CD4-positive, alpha-beta T cell treated with Interleukin-1 beta for 1 hour (primary cell): ENCODE measurements around the gene ITPRID1.
A peak's percentile ranks its signal among the peaks of the same experiment; 100 is the strongest.
"Not testable (repeated sequence)": the region's sequence is repeated elsewhere in the genome, so short reads cannot be mapped to it uniquely, and the experiment has no call there.

ENCODE experiments used
- DNase-seq, 2 donors: peaks; one replicate each; pipeline ENCODE4 v3.0.0-alpha.2; 2020 to 2022

The ITPRID1 gene

DNA sequence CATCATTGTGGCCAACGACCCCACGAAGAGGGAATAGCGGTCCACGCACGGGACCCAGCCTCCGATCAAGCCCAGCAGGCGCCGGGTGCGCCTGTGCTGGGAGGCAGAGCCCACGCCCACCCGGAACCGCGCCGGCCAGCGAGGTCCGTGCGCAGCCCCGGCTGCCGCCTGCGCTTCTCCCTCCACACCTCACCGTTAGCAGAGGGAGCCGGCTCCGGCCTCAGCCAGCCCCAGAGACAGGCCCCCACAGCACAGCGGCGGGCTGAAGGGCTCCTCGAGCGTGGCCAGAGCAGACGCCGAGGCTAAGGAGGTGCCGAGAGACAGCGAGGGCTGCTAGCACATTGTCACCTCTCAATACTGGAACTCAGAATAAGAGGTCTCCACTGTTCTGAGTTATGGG lies 3.6 kb downstream of the ITPRID1 start:
- no peak for DNase-seq

DNA sequence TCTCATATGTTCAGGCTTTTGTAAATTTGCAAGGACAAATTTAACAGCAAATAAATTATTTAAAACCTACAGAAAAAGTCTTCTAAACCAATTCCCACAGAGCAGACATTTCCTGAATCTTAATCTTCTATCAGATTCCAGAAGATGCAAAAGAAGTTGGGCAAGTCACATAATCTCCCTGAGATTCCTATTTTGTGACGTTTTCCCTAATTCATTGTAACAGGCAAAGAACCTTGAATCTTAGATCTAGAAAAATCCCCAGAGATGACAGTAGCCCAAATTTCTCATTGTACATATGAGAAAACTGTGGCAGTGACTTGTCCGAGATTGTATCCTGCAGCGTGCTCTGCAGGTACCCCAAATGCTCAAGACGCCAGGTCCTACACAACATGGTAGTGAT lies 4.9 kb downstream of the ITPRID1 start:
- DNase-seq: no peak

DNA sequence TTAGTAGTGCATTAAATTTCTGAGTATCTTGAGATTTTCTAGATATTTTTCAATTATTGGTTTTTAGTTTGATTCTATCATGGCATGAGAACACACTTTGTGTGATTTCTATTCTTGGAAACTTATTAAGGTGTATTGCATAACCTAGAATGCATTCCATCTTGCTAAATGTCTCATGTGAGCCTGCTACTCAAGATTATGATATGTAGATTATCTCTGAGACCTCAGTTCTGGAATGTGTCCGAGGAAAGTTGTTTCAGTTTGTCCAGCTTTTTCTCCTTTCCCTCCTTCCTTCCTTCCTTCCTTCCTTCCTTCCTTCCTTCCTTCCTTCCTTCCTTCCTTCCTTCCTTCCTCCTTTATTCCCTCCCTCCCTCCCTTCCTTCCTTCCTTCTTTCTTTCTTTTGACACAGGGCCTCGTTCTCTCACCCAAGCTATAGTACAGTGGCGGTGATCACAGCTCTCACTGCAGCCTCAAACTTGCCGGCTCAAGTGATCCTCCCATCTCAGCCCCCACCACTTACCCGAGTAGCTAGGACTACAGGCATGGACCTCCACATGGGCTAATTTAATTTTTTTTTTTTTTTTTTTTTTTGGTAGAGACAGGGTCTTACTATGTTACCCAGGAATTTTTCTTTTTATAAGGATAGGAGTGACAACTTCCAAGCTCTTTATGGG lies 7.6 kb downstream of the ITPRID1 start:
- no peak for DNase-seq

DNA sequence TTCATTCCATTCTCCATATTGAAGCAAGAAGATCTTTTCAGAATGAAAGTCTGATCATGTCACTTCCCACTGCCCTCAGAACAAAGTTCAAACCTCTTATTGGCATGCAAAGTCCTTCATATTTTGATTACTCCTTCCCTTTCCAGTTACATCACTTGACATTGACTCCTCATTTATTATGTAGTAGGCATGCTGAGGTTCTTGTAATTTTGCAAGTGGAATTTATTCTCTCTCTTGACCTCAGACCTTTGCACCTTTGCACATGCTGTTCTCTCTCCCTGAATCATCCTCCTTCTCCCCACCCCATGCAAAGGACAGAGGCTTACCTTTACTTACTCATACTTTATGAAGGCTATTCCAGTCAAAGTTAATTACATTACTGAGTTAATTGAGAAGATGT lies 13.0 kb downstream of the ITPRID1 start:
- no peak for DNase-seq

DNA sequence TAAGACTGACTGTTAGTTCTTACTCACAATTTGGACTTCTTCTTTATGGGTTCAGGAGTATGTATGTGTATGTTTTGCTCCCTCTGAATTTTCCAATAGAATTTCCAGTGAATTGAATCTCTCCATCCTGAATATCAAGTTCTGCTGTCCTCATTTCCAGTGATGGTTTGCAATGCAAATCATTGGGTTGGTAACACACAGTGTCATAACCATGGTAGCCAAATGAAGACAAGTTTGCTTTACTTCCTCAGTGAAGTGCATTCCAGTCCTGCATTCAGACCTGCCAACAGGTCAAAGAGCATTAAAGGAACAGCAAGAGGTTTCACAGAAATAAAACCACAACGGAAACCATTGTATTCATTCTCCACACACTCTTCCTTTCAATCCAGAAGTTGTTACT lies 15.2 kb downstream of the ITPRID1 start:
- DNase-seq: no peak

DNA sequence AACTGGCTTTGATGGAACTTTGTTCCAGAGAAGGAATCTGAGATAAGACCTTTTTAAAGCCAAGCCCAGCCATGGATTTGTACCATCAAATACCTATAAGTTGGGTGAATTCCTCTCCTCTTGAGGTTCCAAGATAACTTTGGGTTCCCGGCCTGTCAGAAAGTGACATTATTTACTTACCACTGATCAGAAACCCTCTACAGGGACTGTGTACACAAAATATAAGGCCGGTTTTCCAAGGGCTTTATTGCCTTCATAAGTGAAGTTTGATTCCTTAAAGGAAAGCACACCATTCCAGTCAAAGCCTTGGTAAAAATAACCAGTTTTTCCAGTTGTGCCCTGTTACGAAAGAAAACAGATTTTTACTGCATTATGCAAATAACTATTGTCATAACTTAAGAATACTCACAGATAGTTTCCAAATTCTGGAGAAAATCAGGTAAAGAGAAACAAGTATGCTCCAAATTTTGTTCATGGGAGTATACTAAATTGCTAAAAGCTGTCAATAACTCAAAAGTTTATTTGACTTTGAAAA lies 26.8 kb downstream of the ITPRID1 start:
- not testable (repeated sequence) for DNase-seq

DNA sequence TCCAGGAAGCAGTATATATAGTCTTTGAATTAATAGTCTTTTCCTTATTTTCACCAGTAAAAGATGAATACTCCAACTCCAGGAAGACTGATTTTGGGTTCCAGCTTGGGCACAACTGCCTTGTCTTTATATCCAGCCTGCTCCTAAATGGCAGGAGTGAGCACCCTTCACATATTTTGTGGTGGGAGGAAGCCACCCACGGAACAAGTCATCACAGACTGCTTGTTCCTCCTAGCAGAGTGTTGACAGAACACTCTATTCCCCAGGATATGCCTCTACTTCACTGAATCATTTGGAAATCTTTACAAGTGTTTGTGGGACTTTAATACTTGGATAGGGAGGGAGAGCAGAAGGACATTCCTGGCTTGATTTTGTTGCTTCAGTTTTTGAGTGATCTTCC lies 31.7 kb downstream of the ITPRID1 start:
- DNase-seq: no peak

DNA sequence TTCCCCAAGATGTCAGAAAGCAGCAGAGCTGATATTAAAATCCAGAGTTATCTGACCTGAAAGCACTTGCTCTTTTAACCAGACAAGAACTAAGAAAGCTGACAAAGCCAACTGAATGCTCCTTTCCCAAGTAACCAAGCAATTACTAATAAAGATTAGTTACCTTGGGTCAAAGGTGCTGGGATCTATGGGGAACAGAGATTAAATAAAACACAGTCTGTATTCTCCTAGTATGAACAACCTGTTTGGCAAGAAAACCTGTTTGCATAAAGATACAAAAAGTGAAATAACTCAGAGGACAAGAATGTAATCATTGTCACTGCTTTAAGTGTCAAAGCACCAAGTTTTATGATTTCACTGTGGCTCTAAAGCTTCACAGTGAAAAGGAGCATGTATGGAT lies 35.7 kb downstream of the ITPRID1 start:
- no peak for DNase-seq

DNA sequence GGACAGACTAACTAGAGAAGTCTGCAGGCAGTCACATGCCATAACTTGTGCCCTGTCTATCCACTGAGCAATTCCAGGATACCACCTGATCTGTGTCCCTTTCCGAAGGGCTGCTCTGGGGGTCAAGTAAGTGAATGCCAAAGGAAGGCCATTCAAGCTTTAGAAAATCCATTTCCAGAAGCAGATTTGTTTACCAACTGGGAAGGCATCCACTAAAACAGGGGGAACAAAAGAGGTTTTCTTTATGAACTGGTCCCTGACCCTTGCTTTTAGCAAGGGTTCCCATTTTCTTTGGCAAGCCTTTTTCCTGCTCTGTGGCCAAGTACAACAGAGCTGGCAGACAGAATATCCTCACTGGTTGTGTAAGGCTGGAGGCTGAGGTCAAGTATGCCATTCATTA lies 36.5 kb downstream of the ITPRID1 start:
- no peak for DNase-seq

DNA sequence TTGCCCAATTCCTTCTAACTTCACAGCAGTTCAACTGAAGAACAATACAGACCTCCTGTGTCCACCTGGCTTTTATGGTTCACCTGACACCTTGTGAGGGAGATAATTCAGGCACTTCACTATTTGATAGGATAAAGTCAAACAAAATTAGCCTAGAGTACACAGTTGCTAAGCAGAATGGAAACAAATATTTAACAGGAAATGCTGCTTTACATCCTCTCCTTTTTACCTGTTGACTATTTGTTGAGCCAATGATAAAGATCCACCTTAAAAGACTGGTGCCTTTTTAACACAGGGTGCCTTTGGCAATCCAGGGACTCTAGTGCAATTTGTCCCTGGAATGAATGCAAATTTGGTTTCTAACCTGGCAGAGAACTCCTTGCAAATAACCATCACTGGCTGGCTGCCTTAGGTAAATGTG lies 39.8 kb downstream of the ITPRID1 start:
- DNase-seq: no peak

DNA sequence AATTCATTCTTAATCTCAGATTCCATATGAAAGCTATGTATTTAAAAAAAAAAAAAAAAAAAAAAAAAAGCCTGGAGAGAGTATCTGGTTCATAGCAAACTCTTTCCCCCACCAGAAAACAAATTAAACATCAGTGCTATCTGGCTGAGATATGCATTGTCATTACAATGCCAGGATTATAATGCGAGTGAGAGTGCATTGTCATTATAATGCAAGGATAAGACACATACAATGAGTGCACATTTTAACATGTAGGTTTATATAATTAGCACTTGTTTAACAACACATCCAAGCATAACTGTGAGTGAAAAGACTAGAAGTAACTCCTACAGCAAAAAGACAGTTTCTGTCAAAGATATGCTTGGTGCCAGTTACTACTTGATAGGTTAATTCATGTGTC lies 48.1 kb downstream of the ITPRID1 start:
- DNase-seq: no peak

DNA sequence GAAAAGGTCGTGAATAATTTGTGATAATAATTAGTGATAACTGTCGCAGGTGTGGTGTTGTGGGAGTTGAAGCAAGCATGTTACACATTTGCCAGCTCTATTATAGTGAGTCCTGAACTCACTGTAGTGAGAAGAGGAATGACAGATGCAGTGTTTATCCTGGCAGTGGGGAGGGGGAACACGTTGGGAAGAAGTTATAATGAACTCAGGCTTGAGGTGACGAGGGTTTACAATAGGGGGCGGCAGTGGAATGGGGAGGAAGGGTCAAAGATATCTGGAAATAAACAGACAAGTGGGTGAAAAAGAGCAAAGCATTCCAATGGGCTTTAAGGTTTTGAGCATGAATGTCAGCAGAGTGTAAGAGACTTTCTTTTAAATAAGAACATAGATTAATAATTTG lies 49.6 kb downstream of the ITPRID1 start:
- DNase-seq: no peak

DNA sequence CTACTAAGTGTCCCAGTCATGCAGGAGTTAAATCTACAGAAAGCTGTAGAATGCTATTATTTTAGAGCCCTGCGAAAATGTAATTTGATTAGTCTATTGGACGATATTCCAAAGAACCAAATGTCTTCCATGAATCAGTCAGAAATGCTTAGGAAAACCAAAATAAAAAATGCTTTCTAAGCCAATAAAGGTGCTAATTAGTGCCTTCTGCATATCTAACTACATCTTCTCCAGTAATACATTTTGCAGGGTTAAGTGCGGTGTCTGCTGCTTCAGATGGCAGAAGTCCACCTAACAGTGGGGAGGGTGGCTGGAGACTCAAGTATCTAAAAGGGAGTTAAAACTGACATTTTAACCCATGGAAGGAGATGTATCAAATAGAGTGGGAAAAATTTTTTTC lies 50.1 kb downstream of the ITPRID1 start:
- no peak for DNase-seq

DNA sequence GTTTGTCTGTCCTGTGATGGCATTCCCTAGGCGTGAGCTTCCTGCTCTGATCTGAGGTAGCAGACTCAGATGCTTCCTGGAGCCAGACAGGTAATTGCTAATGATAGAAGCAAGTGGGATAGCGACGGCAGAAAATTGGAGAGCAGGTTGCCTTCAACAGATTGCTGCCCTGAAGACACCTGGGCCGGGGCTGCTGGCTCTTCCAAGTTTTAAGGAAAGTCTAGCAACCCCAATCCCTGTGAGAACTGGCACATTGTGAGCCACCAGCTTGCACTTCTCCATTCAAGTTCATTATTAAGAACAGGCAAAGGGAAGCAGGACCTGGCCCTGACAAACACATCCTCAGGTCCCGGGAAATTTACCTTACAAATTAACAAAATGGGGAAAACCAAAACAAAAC lies 50.8 kb downstream of the ITPRID1 start:
- no peak for DNase-seq

DNA sequence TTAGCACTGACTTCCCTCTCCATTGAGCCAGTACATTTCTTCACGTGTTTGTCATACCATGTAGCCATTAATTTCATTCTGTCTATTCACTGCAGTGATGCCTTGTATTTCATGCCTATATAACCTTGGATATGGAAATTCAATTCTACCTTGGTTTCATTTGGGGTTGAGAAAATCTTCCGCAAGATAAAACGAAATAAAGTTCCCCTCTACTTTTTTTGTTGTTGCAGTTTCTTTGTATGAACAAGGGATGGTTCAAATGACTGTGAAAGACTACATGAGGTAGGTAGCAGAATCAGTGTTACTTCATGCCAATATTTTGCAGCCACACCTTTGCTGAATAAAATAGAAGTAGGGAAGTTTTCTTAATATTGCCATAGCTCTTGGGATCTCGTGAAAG lies 55.6 kb downstream of the ITPRID1 start:
- no peak for DNase-seq

DNA sequence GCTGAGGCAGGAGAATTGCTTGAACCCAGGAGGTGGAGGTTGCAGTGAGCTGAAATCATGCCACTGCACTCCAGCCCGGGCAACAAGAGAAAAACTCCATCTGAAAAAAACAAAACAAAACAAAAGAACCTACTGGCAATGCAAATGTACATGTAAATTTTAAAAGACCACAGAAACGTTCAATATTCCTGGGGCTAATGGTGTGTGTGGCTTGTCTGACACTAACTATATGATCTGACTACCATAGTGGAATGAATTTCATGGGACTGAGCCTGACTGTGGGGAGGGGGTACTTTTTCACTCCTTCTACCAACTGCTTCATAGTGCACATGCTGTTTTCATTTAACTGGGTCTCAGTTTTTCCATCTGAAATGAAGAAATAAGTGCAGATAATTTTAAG lies 69.6 kb downstream of the ITPRID1 start:
- DNase-seq: no peak

DNA sequence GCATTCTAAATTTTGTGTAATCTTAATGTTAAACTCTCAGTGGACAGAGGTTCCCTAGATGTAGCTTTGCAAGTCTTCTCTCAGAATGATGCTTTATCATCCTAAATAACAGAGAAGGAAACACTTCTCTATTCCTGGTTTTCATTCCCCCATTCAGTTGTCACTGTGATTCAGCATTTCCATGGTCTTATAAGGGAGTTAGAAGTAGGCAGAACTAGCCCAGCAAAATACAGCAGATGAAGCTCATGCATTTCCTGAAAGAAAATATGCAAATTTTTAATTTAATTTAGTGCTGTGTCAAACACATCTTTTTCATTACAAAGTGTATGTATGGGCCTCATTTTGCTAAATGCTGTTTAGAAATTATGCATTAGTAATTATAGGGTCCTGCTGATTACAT lies 70.1 kb downstream of the ITPRID1 start:
- no peak for DNase-seq

DNA sequence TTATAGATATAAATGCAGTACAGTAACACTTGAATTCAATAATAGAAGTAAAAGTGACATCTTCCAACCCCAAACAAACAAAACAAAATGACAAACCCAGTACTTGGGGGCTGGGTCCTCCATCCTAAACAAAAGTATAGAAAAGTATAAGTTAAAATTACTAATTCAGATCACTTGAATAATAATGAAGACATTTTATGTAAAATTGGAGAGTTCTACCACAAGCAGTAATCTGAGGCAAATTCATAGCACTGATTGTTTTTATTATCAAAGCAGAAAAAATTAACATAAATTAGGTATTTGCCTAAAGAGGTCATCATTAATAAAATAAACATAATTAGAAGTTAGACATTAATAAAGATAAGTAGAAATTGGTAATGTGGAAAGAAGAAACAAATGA lies 81.5 kb downstream of the ITPRID1 start:
- DNase-seq: no peak

DNA sequence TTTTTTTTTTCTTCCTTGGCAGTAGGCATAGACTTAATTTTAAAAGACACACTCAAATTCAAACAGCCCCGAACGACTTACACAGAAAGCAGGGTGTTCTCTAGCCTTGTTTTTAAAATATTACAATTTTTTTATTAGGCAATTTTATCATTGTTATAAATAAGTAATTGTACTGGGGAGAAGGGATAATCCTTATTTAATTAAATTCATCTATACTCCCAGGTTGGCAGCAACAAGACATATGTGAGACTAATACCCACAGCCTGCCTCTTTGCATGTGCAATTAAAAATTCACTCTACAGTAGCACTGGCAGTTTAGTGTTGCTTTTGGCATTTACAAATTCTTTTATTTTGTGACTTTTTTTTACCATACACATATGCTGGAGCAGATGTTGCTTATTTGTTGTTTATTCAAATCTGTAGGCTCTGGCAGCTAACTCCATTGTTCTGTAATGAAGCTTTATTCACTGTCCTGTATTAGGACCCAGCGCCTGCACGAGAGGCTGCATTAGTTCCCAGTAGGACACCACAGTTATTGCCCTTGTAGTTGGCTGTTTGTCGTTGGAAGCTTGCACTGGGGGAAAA lies 88.2 kb downstream of the ITPRID1 start:
- DNase-seq: no peak

DNA sequence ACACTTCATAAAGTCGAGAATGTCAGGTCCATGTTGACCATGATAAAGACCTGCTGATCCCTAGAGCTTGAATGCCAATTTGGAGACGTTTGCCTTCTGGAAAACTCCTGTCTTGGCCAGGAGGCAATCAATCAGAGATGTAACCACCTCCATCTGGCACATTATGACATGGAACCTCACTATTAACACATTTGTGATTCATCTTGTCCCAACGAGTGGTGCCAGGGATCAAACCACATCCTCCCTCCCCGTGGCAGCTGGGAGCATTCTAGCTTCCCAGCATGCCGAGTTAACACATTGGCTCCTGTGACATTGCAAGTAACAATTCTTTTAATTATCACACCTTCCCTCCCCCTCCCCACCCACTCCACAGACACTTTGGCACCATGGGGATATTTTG lies 89.2 kb downstream of the ITPRID1 start:
- DNase-seq: no peak

DNA sequence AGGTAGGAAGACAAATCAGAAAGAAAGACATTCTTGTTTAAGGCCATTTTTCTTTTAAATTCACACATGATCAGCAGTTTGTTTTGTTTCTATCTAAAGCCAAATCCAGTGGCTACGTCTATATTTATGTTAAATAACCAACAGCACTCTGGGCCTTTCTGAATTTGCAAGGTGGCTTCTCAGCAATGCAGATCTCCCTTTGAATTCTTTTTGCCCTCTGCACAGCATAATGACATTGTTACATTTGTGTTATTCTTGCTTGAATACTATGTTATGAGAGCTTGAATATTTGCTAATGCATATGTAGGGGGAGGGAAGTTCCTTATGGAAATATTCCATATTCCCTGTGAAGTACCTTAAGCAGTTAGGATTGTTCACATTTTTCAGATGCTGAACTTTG lies 99.7 kb downstream of the ITPRID1 start:
- DNase-seq: no peak

DNA sequence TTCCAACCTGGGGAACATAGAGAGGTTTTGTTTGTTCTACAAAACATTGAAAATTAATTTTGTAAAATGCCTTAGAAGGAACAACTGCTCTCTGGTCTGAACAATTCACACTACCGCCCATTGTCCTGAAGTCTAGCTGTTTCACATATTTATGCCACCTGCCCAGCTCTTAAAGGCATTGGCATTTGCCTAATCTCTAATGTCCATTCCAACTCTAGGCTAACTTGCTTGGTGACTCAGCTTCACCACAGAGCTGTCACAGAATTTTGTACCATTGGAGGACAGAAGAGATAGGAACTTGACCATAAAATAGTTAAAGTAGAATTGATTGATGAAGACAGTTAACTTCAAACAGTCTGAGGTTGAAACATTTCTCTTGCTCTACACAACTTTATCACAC lies 119.6 kb downstream of the ITPRID1 start:
- no peak for DNase-seq

DNA sequence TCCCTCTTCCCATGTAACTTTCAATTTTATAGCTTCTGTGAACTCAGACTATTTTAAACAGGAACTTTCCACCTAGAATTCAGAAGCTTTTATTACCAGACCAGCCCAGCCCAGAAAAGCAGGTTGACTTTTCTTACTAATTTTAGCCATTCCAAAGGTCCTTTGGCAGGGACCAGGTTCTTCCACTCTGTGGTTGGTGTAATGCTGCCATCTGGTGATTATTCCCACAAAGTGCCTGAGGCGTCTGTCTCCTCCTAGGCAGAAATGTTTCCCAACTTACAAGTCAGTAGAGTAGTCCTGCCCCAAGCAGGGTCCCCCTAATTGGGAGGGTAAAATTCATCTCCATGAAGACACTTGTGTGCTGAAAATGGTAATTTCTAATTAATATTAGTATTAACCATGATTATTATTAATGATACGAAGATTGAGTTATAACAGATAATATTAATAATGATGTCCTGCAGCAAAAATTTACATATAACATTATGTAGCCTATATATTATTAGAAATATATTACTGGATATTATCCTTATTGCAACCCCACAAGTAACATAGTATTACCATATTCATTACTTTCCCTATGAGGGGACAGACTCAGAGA lies 120.1 kb downstream of the ITPRID1 start:
- no peak for DNase-seq

DNA sequence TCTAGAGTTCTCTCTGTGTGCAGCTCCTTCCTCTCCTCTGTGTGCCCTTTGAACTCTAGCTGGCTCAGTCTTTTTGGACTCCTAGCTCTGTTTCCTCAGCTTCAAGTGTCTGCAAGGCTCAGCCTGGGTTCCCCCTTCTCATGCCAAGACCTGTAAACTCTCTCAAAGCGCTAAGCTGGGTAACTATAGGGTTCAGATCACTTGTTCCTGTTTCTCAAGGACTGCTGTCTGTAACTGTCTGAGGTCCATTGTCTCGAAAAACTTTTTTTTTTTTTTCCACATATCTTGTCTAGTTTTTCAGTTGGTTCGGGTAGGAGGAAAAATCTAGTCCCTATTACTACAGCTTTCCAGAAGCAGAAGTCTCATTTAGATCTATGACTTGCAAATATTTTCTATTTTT lies 126.5 kb downstream of the ITPRID1 start:
- peak in 1 of 2 donors; percentile 8 for DNase-seq

DNA sequence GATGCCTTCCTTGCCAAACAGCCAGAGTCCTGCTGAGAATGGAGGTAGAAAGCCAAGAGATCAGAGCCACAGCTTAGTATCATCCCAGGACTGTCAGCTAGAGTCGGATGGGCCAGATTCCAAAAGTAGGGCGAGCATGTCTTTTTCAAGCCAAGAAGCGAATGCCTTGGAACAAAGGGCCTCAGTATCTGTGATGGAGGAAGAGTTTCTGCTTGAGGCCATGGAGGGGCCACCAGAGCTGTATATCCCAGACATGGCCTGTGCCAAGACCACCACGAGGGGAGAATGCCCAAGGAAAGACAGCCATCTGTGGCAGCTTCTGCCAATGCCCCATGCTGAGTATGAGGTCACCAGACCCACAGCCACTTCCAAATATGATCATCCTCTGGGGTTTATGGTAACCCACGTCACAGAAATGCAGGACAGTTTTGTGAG lies 128.8 kb downstream of the ITPRID1 start:
- DNase-seq: no peak
